ENCODE data around the gene RTEL1. TPM values are rescaled to one million over a fixed set of nuclear protein-coding genes. Genes with fewer than 3 reads are reported as not detected.
"Not testable (repeated sequence)": the region's sequence is repeated elsewhere in the genome, so short reads cannot be mapped to it uniquely, and the experiment has no call there.

Gene RTEL1
- total RNA-seq, 2 experiments from 2014 or later, result 43.9 to 44.8 TPM

DNA sequence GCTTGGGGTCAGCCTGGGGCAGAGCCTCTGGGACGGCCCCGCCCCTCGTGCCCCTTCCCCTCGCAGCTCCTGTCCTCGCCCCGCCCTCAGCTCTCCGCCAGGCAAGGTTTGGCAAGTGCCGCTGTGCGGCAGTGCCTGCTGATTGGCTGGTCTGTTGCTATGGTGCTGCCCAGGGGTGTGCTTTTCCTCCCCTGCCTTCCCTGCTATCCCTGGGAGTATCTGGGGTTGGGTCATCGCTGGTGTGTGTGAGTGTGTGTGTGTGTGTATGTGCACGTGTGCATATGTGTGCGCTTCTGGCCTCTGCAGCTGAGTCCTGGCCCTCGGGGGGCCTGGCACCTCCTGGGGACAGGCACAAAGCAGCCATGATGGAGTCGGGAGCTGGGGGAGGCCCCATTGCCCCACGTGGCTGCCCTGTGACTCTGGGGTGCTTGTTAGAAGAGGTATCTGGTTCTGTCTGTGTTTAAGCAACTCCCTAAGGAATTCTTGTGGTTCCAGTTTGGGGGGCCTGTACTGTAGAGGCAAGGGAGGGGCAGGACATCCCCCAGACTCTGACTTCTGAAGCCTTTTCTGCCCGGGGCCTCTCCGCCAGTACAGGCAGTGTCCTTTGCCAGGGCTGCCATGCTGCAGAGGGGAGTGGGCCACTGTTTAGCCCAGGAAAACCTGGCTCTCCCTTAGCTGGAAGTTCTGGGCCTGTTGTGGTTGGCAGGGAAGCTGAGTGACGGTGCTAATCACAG, 6.9 kb downstream of the RTEL1 start:
- Mint-ChIP-seq H3K4me3 (no peak overlapping the region), H3K9me3 (no peaks in the 10 kb centered on the region), H3K27me3 (no peaks in the 10 kb centered on the region), H3K27ac (no peak overlapping the region), H3K4me1 (no peaks in the 10 kb centered on the region), H3K36me3 (peaks cover 13% of the 10 kb centered on the region)
- no peak for DNase-seq

DNA sequence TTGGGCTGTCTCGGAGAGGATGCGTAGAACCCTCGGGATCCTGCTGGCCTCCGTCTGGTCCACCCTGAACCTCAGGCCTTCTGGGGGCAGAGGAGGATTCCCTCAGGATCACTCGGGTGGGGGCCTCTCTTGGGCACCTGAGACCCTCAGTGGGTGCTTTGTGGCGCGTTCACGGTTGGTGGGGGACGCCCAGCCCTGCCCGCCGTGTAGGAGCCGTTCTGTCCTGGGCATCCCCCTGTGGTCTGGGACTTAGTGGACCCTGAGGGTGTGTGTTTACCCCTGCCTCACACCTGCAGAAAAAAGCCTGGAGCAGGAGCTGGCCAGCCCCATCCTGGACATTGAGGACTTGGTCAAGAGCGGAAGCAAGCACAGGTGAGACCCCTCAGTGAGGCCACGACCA, 7.6 kb downstream of the RTEL1 start:
- Mint-ChIP-seq H3K9me3 (no peaks in the 10 kb centered on the region), H3K36me3 (peaks cover 15% of the 10 kb centered on the region), H3K27ac (no peak overlapping the region), H3K27me3 (no peaks in the 10 kb centered on the region), H3K4me1 (no peaks in the 10 kb centered on the region), H3K4me3 (no peak overlapping the region)
- no peak for DNase-seq

DNA sequence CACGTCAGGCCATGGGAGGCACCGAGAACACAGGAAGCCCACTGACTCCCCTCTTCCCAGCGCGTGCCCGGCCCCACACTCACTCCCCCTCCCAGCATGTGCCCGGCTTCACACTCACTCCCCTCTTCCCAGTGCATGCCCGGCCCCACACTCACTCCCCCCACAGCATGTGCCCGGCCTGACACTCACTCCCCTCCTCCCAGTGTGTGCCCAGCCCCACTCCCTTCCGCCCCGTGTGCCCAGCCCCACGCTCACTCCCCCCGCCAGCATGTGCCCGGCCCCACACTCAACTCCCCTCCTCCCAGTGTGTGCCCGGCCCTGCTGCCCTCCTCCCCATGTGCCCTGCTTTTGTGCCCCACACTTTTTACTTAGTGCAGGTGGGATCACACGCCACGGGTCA, 9.7 kb downstream of the RTEL1 start:
- Mint-ChIP-seq H3K4me3 (no peak overlapping the region), H3K36me3 (peaks cover 12% of the 10 kb centered on the region), H3K27me3 (no peaks in the 10 kb centered on the region), H3K27ac (no peak overlapping the region), H3K9me3 (no peaks in the 10 kb centered on the region), H3K4me1 (no peaks in the 10 kb centered on the region)
- DNase-seq, result no peak

DNA sequence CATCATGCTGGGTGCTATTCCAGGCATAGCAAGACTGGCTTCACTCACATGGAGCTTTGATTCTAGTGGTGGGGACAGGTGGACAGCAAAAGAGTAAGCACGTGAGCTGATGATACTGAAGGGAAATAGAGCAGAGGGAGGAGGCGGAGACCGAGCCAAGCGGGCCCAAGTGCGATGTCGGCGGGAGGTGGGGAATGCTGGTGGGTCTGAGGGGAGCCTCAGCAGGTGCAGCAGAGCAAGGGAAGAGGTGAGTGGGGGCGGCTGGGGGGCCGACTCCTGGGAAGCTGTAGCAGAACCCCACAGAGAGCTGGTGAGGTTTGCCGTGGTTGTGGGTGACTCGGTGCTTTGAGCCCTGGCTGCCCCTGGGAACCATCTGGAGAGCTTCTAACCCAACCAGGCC, 10.2 kb downstream of the RTEL1 start:
- no peaks in the 10 kb centered on the region for H3K4me1 Mint-ChIP-seq
- H3K27ac Mint-ChIP-seq, result no peak overlapping the region
- DNase-seq, result no peak

DNA sequence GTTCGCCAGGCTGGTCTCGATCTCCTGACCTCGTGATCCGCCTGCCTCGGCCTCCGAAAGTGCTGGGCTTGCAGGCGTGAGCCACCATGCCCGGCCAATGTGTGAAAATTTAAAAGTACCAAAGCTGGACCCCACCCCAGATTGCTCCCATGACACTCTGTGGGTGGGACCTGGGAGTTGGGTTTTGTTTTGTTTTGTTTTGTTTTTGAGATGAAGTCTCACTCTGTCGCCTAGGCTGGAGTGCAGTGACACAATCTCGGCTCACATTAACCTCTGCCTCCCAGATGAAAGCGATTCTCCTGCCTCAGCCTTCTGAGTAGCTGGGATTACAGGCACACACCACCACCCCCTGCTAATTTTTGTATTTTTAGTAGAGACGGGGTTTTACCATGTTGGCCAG, 13.6 kb downstream of the RTEL1 start:
- H3K4me3 Mint-ChIP-seq, result not testable (repeated sequence)

More for the DNA sequence above, 10.2 kb downstream of the RTEL1 start:
- Mint-ChIP-seq H3K9me3 (no peaks in the 10 kb centered on the region), H3K36me3 (peaks cover 12% of the 10 kb centered on the region), H3K4me3 (no peak overlapping the region), H3K27me3 (no peaks in the 10 kb centered on the region)

DNA sequence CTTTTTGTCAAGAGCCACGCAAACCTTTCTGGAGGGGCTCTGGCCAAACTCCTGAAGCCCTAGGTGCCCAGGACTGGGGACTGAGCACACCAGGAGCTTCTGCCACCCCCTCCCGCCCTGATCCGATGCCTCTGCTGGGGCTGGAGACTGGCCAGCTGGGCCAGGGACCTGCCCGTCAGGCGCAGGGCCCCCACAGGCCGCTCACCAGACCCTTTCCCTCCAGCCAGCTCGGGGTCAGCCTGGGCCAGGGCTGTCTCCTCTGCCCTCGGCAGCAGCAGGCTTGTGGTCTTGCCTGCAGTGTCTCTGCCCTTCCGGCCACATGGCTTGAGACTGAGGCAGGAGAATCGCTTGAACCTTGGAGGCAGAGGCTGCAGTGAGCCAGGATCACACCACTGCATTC, 14.6 kb downstream of the RTEL1 start:
- Mint-ChIP-seq H3K27me3 (no peaks in the 10 kb centered on the region), H3K4me1 (no peaks in the 10 kb centered on the region), H3K9me3 (no peaks in the 10 kb centered on the region), H3K4me3 (no peak overlapping the region), H3K27ac (no peak overlapping the region), H3K36me3 (peaks cover 14% of the 10 kb centered on the region)
- no peak for DNase-seq

More for the DNA sequence above, 13.6 kb downstream of the RTEL1 start:
- not testable (repeated sequence) for H3K9me3 Mint-ChIP-seq, H3K27me3 Mint-ChIP-seq, H3K4me1 Mint-ChIP-seq, H3K27ac Mint-ChIP-seq, DNase-seq
- H3K36me3 Mint-ChIP-seq, result peaks cover 12% of the 10 kb centered on the region

DNA sequence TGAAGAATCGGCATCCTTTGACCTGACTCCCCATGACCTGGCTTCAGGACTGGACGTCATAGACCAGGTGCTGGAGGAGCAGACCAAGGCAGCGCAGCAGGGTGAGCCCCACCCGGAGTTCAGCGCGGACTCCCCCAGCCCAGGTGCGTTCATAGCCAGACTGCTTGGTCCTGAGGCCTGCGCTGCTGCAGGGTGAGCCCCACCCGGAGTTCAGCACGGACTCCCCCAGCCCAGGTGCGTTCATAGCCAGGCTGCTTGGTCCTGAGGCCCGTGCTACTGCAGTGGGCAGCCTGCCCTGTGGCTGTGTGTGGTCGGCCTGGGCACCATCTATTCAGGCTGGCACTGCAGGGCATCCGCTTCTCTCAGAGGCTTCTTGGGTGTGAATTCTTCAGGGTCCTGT, 15.8 kb downstream of the RTEL1 start:
- no peaks in the 10 kb centered on the region for H3K27me3 Mint-ChIP-seq
- no peak overlapping the region for H3K27ac Mint-ChIP-seq
- peaks cover 17% of the 10 kb centered on the region for H3K36me3 Mint-ChIP-seq

DNA sequence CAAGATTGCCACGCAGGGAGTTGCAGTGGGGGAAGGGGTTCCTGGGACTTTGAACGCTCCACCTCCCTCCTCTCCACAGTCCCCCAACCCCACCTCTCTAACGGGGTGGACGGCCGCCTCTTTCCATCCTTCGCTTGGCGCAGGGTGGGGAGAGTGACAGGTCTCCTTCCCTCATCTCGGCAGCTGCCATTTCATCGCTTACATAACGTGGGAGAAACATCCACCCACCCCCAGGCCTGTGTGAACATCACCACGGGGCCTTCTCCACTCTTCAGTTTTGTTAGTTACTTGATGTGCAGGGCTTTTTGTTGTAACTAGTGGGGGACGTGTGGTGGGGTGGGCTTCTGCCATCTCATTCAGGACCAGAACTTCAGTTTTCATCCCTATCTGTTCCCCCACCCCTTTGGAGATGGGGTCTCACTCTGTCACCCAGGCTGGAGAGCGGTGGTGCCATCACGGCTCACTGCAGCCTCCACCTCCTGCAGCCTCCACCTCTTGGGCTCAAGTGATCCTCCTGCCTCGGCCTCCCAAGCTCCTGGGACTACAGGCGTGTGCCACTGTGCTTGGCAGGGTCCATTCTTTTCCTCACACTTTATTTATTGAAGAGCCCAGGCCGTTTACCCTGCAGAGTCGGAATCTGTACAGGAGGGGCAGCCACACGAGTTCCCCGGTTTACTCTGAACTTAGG, 17.7 kb downstream of the RTEL1 start:
- no peak overlapping the region for H3K4me3 Mint-ChIP-seq
- no peaks in the 10 kb centered on the region for H3K27me3 Mint-ChIP-seq
- no peak overlapping the region for H3K27ac Mint-ChIP-seq
- peaks cover 11% of the 10 kb centered on the region for H3K36me3 Mint-ChIP-seq
- DNase-seq, result no peak
- H3K4me1 Mint-ChIP-seq, result no peaks in the 10 kb centered on the region
- no peaks in the 10 kb centered on the region for H3K9me3 Mint-ChIP-seq

More for the DNA sequence above, 15.8 kb downstream of the RTEL1 start:
- Mint-ChIP-seq H3K4me1 (no peaks in the 10 kb centered on the region), H3K4me3 (no peak overlapping the region), H3K9me3 (no peaks in the 10 kb centered on the region)
- DNase-seq, result no peak

DNA sequence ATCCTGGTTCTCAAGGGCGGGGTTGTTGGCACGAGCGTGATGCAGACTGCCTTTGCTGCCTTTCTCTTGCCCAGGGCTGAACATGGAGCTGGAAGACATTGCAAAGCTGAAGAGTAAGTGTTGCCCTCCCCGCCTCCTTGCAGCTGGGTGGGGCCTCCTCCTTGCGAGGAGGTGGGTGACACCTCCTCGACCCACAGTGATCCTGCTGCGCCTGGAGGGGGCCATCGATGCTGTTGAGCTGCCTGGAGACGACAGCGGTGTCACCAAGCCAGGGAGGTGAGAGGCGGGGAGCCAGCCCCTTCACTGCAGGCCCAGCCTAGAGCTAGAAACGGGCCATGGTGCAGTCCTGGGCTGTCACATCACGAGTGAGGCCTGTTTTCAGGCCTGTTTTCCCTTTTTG, 20.0 kb downstream of the RTEL1 start:
- H3K4me3 Mint-ChIP-seq, result no peak overlapping the region
- H3K27ac Mint-ChIP-seq, result no peak overlapping the region
- no peak for DNase-seq
- H3K27me3 Mint-ChIP-seq, result no peaks in the 10 kb centered on the region
- H3K4me1 Mint-ChIP-seq, result peaks cover 3% of the 10 kb centered on the region
- H3K9me3 Mint-ChIP-seq, result no peaks in the 10 kb centered on the region
- peaks cover 11% of the 10 kb centered on the region for H3K36me3 Mint-ChIP-seq

DNA sequence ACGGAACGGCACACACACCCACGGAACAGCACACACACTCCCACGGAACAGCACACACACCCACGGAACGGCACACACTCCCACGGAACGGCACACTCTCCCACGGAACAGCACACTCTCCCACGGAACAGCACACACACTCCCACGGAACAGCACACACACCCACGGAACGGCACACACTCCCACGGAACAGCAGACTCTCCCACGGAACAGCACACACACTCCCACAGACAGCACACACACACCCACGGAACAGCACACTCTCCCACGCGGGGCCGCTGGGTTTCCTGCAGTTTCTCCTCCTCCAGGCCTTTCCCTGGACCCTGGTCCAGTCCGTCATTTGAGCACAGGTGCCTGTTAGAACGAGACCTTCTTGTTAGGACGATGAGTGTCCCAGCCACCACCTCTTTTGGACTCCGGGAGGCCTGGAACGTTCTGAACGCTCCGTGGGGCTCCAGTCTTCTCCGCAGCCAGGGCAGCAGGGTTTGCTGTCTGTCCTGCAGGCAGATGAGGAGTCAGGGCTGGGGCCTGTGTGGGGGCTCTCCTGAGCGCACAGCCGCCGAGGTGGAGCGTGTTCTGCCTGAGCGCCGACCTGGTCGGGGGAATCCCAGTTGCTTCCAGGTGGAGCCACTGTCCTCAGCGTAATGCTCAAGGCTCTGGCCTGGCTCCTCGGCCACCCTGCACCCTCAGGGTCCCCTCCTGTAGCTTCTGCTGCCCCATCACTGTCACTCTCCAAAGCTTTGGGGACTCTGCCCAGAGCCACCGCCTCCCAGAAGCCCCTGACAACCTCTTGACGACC, 20.8 kb downstream of the RTEL1 start:
- Mint-ChIP-seq H3K4me3 (no peak overlapping the region), H3K27ac (no peak overlapping the region), H3K4me1 (peaks cover 3% of the 10 kb centered on the region), H3K27me3 (no peaks in the 10 kb centered on the region), H3K9me3 (no peaks in the 10 kb centered on the region), H3K36me3 (peaks cover 12% of the 10 kb centered on the region)
- DNase-seq, result no peak

DNA sequence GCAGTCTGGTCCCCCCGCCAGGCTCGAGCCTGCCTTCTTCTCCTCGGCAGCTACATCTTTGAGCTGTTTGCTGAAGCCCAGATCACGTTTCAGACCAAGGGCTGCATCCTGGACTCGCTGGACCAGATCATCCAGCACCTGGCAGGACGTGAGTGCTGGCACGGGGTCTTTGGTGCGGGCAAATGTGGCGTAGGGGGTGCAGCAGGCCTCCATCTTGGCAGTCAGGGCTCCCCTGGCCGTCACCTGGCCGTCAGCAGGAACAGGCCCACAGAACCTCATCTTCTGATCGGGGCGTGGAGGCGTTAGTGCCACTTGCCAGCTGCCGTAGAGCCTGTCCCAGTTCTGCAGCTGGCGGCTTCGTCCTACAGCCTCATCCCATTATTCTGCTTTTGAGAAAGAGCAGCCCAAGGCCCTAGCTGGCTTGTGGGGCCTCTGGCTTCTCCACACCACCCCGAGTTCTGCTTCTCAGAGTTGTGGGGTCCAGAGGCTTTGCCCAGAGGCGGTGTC, 21.7 kb downstream of the RTEL1 start:
- H3K27me3 Mint-ChIP-seq, result no peaks in the 10 kb centered on the region
- peaks cover 12% of the 10 kb centered on the region for H3K36me3 Mint-ChIP-seq
- H3K9me3 Mint-ChIP-seq, result no peaks in the 10 kb centered on the region
- H3K4me3 Mint-ChIP-seq, result no peak overlapping the region
- H3K4me1 Mint-ChIP-seq, result peaks cover 3% of the 10 kb centered on the region
- DNase-seq, result no peak
- no peak overlapping the region for H3K27ac Mint-ChIP-seq

DNA sequence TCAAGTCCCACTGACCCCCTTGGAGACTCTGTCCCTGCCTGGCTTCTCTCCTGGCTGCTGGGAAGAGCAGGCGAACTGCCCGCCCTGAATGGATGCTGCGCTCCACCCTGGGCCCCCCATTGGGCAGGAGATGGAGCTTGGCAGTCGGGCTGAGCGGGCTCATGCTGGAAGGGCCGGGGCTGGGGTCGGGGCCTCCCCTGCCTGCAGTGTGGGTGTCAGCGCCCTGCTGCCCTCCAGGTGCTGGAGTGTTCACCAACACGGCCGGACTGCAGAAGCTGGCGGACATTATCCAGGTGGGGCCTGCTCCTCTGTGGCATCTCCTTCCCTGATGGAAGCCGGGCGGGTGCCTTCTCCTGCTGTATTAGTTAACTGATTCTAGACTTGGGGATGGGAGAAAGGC, 22.3 kb downstream of the RTEL1 start:
- Mint-ChIP-seq H3K27ac (no peak overlapping the region), H3K4me3 (no peak overlapping the region), H3K4me1 (peaks cover 3% of the 10 kb centered on the region), H3K36me3 (peaks cover 12% of the 10 kb centered on the region), H3K27me3 (no peaks in the 10 kb centered on the region), H3K9me3 (no peaks in the 10 kb centered on the region)
- no peak for DNase-seq

DNA sequence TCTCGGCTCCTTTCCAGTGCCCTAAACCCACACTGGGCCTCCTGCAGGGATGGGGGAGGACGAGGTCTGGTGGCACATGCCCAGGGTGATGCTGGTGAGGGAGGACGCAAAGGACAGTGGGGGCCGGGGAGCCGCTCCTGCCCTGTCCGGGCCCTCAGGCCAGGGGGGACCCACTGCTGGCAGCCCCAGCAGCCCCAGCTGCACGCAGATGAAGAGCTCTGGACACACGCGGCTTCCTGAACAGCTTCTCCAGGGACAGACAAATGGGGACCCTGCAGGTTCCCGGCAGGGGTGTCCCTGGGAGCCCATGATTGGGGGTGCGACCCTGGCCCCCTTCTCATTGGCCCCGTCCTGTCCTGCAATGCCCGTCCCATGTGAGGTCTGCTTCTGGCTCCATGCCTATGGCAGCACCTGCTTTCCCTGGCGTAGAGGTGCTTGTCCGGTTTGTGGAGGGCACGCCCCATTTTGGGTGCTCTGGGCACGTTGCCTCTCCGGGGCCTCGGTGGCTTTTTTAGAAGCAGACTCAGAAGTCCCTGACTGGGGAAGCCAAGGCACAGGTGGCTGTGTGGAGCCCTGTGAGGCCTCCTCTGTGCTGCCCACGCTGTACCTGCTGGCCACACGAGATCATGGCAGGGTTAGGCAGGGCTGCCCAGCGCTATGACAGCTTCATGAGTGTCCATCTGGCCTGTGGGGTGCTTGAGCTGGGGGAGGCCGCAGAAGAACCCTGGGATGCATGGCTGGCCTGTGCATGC, 22.9 kb downstream of the RTEL1 start:
- Mint-ChIP-seq H3K4me3 (no peak overlapping the region), H3K36me3 (peaks cover 12% of the 10 kb centered on the region), H3K27me3 (no peaks in the 10 kb centered on the region), H3K4me1 (peaks cover 3% of the 10 kb centered on the region), H3K9me3 (no peaks in the 10 kb centered on the region), H3K27ac (no peak overlapping the region)
- no peak for DNase-seq

DNA sequence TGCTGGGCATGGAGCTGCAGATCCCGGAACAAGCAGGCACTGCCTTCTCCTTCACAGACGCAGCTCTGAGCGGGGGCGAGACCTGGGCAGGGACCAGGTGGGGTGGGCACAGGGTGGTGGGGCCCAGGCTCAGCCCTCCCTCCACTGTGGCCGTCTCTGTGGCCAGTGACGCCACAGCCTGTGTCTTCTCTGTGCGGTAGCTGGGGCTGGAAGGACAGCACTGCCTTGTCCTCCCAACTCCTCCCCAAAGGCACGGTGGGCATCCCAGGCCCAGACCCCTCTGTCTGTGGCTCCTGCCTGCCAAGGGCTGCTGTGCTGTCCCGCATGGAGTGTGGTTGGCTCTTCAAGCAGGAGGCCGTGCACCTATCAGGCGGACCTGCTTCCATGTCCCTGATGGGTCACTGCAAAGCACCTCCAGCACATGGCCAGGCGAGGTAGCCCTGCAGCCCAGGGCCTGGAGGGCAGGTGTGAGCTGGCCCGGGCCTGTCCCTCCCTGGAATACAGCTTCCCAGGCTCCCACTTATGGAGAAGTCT, 23.6 kb downstream of the RTEL1 start:
- Mint-ChIP-seq H3K36me3 (peaks cover 12% of the 10 kb centered on the region), H3K27me3 (no peaks in the 10 kb centered on the region), H3K4me3 (no peak overlapping the region)

More for the DNA sequence above, 23.6 kb downstream of the RTEL1 start:
- Mint-ChIP-seq H3K9me3 (no peaks in the 10 kb centered on the region), H3K27ac (no peak overlapping the region), H3K4me1 (peaks cover 3% of the 10 kb centered on the region)
- DNase-seq, result no peak
